Hypothalamus (tissue), 51 donors: ENCODE results near the gene ADAMTS2.

Source experiments
- DNase-seq, 51 donors: peaks; one replicate each; lab custom pipeline; 2025; lab: John Stamatoyannopoulos, UW

ADAMTS2 gene

GRCh38 chr5:179346401-179346800 lies 1.1 kb upstream of the ADAMTS2 start:
- DNase-seq: no peak

GRCh38 chr5:179345183-179345432 lies 153 bp downstream of the ADAMTS2 start:
- DNase-seq: peak in 2 of 51 donors; percentile 13 to 26

- DNase-seq: peak in 2 of 51 donors; percentile 28 to 33
These were observed 654 bp downstream of the ADAMTS2 start for GRCh38 chr5:179344431-179345182.

GRCh38 chr5:179343719-179344430 lies 1.4 kb downstream of the ADAMTS2 start:
- peak in 2 of 51 donors; percentile 21 to 43 for DNase-seq

GRCh38 chr5:179343021-179343718 lies 2.1 kb downstream of the ADAMTS2 start:
- DNase-seq: no peak

GRCh38 chr5:179342577-179342976 lies 2.7 kb downstream of the ADAMTS2 start:
- DNase-seq: peak in 3 of 51 donors; percentile 9 to 14 (median 12)

- DNase-seq: no peak
These were observed 4.8 kb downstream of the ADAMTS2 start for GRCh38 chr5:179340465-179340864.

- DNase-seq: no peak
These were observed 5.3 kb downstream of the ADAMTS2 start for GRCh38 chr5:179339996-179340395.

GRCh38 chr5:179339081-179339480 lies 6.2 kb downstream of the ADAMTS2 start:
- no peak for DNase-seq

GRCh38 chr5:179337796-179338676 lies 7.2 kb downstream of the ADAMTS2 start:
- DNase-seq: no peak

GRCh38 chr5:179336871-179337795 lies 8.1 kb downstream of the ADAMTS2 start:
- DNase-seq: no peak

- peak in 7 of 51 donors; percentile 10 to 55 (median 23) for DNase-seq
These were observed 9.0 kb downstream of the ADAMTS2 start for GRCh38 chr5:179336126-179336870.

- no peak for DNase-seq
These were observed 11.2 kb downstream of the ADAMTS2 start for GRCh38 chr5:179333796-179334761.

- DNase-seq: no peak
These were observed 12.4 kb downstream of the ADAMTS2 start for GRCh38 chr5:179332741-179333290.

- DNase-seq: no peak
These were observed 13.5 kb downstream of the ADAMTS2 start for GRCh38 chr5:179331591-179332375.

- DNase-seq: no peak
These were observed 14.9 kb downstream of the ADAMTS2 start for GRCh38 chr5:179330186-179330900.
